Neural cell (in vitro differentiated cells): ENCODE measurements around the gene CELF4.

Experiments
- EP300 ChIP-seq: fragments of 450-650 bp; conservative IDR thresholded peaks from 2 replicates; pipeline ENCODE4 v1.6.1; 2014; ENCODE audit warnings: antibody characterized with exemption, mild to moderate bottlenecking, moderate library complexity; ENCODE audit not compliant: poor library complexity, severe bottlenecking
- RAD21 ChIP-seq: fragments of 450-650 bp; conservative IDR thresholded peaks from 2 replicates; pipeline ENCODE4 v1.6.1; 2014; ENCODE audit warnings: antibody characterized with exemption, mild to moderate bottlenecking, moderate library complexity
- TF ChIP-seq, protein P1 (sequence below): IDR thresholded peaks from 2 replicates; pipeline ENCODE4 v1.6.1; 2012; ENCODE audit warnings: borderline replicate concordance
- TF ChIP-seq, protein P2 (sequence below): fragments of 450-650 bp; IDR thresholded peaks from 2 replicates; pipeline ENCODE4 v1.5.1; 2014; ENCODE audit warnings: antibody characterized with exemption, mild to moderate bottlenecking, moderate library complexity; ENCODE audit not compliant: poor library complexity, severe bottlenecking

DNA sequence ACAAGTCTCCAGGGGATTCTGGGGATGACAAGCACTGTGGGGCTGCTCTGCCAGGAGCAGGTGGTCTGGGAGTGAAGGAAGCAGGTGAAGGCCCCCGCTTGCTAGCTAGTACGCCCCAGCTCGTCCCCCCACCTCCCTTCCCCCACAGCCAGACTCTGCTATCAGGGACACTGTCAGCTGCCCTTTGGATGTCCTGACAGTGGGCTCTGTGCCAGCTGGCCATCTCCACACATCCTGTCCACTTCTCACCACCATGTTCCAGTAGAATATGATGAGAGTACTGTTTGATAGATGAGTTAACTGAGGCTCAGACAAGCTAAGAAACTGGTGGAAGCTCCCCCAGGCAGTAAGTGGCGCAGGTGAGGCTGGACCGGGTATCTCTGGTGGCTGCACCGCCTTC, 276.2 kb downstream of the CELF4 start:
- TF ChIP-seq, protein P1, sequence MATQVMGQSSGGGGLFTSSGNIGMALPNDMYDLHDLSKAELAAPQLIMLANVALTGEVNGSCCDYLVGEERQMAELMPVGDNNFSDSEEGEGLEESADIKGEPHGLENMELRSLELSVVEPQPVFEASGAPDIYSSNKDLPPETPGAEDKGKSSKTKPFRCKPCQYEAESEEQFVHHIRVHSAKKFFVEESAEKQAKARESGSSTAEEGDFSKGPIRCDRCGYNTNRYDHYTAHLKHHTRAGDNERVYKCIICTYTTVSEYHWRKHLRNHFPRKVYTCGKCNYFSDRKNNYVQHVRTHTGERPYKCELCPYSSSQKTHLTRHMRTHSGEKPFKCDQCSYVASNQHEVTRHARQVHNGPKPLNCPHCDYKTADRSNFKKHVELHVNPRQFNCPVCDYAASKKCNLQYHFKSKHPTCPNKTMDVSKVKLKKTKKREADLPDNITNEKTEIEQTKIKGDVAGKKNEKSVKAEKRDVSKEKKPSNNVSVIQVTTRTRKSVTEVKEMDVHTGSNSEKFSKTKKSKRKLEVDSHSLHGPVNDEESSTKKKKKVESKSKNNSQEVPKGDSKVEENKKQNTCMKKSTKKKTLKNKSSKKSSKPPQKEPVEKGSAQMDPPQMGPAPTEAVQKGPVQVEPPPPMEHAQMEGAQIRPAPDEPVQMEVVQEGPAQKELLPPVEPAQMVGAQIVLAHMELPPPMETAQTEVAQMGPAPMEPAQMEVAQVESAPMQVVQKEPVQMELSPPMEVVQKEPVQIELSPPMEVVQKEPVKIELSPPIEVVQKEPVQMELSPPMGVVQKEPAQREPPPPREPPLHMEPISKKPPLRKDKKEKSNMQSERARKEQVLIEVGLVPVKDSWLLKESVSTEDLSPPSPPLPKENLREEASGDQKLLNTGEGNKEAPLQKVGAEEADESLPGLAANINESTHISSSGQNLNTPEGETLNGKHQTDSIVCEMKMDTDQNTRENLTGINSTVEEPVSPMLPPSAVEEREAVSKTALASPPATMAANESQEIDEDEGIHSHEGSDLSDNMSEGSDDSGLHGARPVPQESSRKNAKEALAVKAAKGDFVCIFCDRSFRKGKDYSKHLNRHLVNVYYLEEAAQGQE: no peak
- TF ChIP-seq RAD21 (no peak), EP300 (no peak)
- TF ChIP-seq, protein P2, sequence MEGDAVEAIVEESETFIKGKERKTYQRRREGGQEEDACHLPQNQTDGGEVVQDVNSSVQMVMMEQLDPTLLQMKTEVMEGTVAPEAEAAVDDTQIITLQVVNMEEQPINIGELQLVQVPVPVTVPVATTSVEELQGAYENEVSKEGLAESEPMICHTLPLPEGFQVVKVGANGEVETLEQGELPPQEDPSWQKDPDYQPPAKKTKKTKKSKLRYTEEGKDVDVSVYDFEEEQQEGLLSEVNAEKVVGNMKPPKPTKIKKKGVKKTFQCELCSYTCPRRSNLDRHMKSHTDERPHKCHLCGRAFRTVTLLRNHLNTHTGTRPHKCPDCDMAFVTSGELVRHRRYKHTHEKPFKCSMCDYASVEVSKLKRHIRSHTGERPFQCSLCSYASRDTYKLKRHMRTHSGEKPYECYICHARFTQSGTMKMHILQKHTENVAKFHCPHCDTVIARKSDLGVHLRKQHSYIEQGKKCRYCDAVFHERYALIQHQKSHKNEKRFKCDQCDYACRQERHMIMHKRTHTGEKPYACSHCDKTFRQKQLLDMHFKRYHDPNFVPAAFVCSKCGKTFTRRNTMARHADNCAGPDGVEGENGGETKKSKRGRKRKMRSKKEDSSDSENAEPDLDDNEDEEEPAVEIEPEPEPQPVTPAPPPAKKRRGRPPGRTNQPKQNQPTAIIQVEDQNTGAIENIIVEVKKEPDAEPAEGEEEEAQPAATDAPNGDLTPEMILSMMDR: no peak
